GM12873 (cell line): Measurements from ENCODE around the gene UBE3D.

Experiments
- TF ChIP-seq, protein P1 (sequence below): IDR thresholded peaks from 2 replicates; pipeline ENCODE4 v1.5.1; 2012; ENCODE audit warnings: low read depth, mild to moderate bottlenecking, moderate library complexity, low read length, control low read depth; ENCODE audit not compliant: insufficient read depth; ENCODE audit errors: missing control alignments

The UBE3D gene

DNA sequence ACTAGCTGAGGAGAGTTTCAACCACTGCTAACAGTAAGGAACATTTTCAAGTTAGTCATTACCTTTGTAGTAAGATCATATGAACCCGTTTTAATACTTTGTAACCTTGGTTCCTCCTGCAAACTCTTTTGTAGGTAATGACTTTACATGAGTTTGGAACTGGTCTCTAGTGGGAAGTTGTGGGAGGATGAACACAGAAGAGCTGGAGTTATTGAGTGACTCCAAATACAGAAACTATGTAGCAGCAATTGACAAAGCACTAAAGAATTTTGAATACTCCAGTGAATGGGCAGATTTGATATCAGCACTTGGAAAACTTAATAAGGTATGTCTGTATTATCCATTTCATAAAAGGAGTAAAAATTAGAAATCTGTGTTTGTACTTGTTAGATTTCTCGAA lies 31.1 kb upstream of the UBE3D start:
- TF ChIP-seq, protein P1, sequence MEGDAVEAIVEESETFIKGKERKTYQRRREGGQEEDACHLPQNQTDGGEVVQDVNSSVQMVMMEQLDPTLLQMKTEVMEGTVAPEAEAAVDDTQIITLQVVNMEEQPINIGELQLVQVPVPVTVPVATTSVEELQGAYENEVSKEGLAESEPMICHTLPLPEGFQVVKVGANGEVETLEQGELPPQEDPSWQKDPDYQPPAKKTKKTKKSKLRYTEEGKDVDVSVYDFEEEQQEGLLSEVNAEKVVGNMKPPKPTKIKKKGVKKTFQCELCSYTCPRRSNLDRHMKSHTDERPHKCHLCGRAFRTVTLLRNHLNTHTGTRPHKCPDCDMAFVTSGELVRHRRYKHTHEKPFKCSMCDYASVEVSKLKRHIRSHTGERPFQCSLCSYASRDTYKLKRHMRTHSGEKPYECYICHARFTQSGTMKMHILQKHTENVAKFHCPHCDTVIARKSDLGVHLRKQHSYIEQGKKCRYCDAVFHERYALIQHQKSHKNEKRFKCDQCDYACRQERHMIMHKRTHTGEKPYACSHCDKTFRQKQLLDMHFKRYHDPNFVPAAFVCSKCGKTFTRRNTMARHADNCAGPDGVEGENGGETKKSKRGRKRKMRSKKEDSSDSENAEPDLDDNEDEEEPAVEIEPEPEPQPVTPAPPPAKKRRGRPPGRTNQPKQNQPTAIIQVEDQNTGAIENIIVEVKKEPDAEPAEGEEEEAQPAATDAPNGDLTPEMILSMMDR: no peak

DNA sequence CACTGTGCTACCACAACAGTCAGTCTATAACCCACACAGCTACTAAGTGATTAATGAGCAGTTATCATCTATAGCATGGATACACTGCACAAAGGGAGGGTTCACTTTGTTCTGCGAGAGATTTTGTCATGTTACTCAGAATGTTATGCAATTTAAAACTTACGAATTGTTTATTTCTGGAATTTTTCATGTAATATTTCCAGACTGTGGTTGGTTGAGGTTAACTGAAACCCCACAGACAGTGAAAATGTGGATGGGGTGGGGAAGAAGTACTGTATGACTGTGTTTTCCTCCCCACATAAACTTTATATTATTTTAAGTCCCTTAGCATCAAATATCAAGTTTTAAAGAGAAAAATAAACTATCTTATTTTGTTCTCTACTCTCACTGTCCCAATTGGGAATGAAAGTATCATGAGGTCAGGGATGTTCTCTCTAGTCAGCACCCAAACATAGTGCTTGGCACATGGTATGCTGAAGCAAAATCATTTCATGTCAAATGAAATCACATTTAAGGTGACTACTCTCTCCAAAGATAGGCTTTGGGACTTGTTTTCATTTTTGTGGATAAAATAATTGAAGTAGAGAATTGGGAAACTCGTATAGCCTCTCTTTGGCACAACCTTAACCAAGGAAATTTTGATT lies 27.2 kb upstream of the UBE3D start:
- TF ChIP-seq, protein P1: no peak

DNA sequence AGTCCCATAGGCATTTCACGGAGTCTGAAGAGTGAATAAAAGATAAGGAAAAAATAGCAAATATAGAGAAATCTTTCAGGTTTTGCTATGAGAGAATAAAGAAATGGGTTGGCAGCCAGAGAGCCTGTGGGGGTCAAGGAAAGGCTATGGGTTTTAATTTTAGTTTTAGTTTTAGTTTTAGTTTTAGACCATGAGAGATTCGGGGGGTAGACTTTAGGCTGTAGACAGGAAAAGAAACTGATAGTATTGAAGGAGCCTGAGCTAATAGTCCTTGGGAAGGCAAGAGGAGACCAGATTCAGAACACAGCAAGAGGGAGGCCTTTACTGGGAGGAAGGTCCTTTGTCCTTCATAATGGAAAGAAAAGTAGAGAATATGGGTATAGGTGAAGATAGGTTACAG lies 21.1 kb upstream of the UBE3D start:
- TF ChIP-seq, protein P1: no peak

DNA sequence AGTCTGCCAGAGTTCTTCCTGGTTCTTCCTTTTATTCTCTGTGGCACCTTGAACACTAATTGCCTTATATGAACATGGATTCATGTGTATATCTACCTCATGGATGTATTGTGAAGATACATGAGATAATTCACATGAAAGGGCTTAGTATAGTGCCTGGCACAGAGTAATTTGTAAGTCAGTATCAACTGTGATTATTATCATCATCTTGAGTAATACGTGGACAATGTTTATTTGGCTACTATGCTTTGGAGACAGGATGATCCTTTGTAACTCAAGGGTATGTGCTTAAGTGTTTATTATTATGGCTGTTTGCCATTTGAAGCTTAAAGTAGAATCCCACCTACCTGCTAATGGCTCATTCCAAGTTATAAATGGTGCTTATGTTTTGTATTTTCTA lies 17.8 kb upstream of the UBE3D start:
- TF ChIP-seq, protein P1: no peak

DNA sequence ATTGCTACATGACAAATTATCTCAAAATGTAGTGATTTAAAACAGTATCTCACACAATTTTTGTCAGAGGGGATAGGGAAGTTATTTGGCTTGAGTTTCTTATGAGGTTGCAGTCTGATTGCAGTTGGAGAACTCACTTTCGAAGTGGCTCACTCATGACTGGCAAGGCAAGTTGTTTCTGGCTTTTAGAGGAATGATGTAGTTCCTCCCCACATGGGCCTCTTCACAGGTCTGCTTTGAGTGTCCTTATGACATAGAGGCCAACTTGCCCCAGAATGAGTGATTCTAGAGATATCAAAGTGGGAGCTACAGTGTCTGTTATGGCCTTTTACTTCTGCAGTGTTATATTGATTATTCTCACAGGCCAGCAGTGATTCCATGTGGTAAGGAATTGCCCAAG lies 8.0 kb upstream of the UBE3D start:
- TF ChIP-seq, protein P1: no peak

DNA sequence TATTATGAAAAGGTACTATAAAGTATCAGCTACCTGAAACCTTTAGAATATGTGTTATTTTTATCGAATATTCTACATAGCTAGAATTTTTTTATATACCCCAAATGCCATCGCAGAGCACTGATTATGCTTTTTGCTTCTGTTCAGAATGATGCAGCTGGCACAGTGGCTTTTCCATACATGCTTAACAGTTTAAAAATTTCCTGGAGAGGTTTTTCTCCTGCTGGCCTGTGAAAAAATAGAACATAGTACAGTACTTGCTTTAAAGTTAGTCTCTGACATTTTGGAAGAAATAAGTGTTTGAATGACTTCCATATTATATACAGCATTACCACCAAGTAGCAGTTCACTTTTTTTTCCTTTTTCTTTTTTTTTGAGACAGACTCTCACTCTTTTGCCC lies 7.1 kb upstream of the UBE3D start:
- TF ChIP-seq, protein P1: no peak

DNA sequence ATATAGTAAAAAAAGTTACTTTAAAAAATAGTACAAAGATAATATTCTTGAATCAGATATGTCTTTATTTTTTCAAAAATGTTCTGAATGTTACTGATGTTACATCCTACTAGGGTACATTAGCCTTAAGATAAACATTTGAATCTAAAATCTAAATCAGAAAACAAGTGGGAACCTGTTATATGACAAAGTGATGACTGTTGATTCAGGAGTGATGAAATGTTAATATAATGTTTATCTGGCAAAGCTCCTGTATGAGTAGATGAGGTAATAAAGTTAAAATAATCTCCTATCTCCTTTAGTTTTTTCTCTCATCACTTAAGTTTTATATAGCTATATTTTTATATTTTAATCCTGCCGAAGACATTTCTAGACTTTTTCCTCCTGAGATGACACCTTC lies 6.1 kb upstream of the UBE3D start:
- TF ChIP-seq, protein P1: no peak

DNA sequence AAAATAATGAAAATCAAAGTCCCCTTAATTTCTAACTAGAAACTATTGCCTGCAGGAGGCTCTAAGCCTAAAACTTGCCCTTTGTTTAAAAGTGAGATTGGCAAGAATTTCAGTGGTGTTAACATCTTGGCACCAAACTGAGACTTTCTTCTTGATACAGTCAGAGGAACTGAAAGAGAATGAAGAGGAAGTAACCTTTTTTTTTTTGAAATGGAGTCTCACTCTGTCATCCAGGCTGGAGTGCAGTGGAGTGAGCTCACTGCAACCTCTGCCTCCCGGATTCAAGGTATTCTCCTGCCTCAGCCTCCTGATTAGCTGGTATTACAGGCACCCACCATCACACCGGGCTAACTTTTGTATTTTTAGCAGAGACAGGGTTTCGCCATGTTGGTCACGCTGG lies 5.4 kb upstream of the UBE3D start:
- TF ChIP-seq, protein P1: no peak
